Calu3 (cell line): ENCODE data around the gene CRABP2. TPM values are rescaled to one million over a fixed set of nuclear protein-coding genes. Genes with fewer than 3 reads are reported as not detected.

Source experiments
- BruUV-seq: library from RNA; stranded (reverse); fragments of 400-500 nt; replicated peaks from 2 replicates; lab custom pipeline; 2021; lab: Mats Ljungman, UMichigan
- CTCF ChIA-PET: fragments of 300-600 bp; sonication (Branson Sonifier 250); formaldehyde crosslinking; loops from one replicate; lab custom pipeline; 2022; ENCODE audit warnings: antibody characterized with exemption; lab: Charles Lee
- DNase-seq: peaks from one replicate; pipeline ENCODE4 v3.0.0; 2022
- H3K27ac Mint-ChIP-seq: one replicate; pipeline ENCODE4 v1.8.0; 2022; ENCODE audit warnings: mixed read lengths; ENCODE audit not compliant: unreplicated experiment
- H3K27me3 Mint-ChIP-seq: one replicate; pipeline ENCODE4 v1.8.0; 2022; ENCODE audit warnings: mixed read lengths; ENCODE audit not compliant: unreplicated experiment
- H3K36me3 Mint-ChIP-seq: one replicate; pipeline ENCODE4 v1.8.0; 2022; ENCODE audit warnings: mild to moderate bottlenecking, moderate library complexity, mixed read lengths; ENCODE audit not compliant: insufficient read depth, unreplicated experiment
- H3K4me1 Mint-ChIP-seq: one replicate; pipeline ENCODE4 v1.8.0; 2022; ENCODE audit warnings: mild to moderate bottlenecking, low read depth, mixed read lengths; ENCODE audit not compliant: unreplicated experiment
- H3K4me3 Mint-ChIP-seq: one replicate; pipeline ENCODE4 v1.8.0; 2022; ENCODE audit warnings: mild to moderate bottlenecking, low read depth, moderate library complexity, mixed read lengths; ENCODE audit not compliant: unreplicated experiment
- H3K9me3 Mint-ChIP-seq: one replicate; pipeline ENCODE4 v1.8.0; 2022; ENCODE audit warnings: low read depth, mixed read lengths; ENCODE audit not compliant: unreplicated experiment
- intact Hi-C: fragments of 100-400 bp; cut with micrococcal nuclease; formaldehyde crosslinking; loops from one replicate; pipeline ENCODE4 v1.10.0; 2022; ENCODE audit not compliant: unreplicated experiment
- total RNA-seq: library from RNA; stranded (reverse); gene quantifications from 2 replicates; pipeline ENCODE4 v1.2.3, GENCODE V29; 2022
- TF ChIP-seq, protein P1 (sequence below): fragments of 200-600 bp; IDR thresholded peaks from one replicate; pipeline ENCODE4 v1.8.0; 2022; ENCODE audit warnings: antibody characterized with exemption; ENCODE audit not compliant: unreplicated experiment

Gene CRABP2
- total RNA-seq, 1 experiment from 2014 or later: 17.6 TPM

DNA sequence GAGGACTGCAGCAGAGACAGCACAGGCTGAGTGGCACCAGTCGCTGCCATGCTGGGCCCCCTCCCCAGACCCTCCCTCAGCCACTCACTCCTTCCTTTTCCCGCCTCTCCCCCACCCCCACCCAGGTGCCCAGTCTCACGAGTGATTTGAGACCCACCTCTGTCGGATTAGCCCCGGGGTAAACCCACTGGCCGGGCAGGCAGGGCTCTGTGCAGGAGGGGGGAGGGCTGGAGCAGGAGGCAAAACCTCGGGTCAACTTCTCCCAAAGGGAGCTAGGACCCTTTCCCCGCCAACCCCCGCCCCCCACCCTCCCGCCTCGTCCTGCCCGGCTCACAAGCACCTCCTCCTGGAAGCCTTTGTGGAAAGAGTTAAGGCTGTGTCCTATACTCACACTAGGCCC, 39.0 kb upstream of the CRABP2 start:
- intact Hi-C loops: no loop called here
- H3K4me3 Mint-ChIP-seq: no peak overlapping the region
- H3K27me3 Mint-ChIP-seq: no peaks in the 10 kb centered on the region
- H3K36me3 Mint-ChIP-seq: peaks cover 90% of the 10 kb centered on the region
- peaks cover 71% of the 10 kb centered on the region for H3K4me1 Mint-ChIP-seq
- no TSS peak for BruUV-seq
- CTCF ChIA-PET: no interaction called here
- DNase-seq: no peak
- H3K9me3 Mint-ChIP-seq: no peaks in the 10 kb centered on the region
- peak overlapping the region; percentile 88 for H3K27ac Mint-ChIP-seq
- TF ChIP-seq, protein P1, sequence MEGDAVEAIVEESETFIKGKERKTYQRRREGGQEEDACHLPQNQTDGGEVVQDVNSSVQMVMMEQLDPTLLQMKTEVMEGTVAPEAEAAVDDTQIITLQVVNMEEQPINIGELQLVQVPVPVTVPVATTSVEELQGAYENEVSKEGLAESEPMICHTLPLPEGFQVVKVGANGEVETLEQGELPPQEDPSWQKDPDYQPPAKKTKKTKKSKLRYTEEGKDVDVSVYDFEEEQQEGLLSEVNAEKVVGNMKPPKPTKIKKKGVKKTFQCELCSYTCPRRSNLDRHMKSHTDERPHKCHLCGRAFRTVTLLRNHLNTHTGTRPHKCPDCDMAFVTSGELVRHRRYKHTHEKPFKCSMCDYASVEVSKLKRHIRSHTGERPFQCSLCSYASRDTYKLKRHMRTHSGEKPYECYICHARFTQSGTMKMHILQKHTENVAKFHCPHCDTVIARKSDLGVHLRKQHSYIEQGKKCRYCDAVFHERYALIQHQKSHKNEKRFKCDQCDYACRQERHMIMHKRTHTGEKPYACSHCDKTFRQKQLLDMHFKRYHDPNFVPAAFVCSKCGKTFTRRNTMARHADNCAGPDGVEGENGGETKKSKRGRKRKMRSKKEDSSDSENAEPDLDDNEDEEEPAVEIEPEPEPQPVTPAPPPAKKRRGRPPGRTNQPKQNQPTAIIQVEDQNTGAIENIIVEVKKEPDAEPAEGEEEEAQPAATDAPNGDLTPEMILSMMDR: no peak

DNA sequence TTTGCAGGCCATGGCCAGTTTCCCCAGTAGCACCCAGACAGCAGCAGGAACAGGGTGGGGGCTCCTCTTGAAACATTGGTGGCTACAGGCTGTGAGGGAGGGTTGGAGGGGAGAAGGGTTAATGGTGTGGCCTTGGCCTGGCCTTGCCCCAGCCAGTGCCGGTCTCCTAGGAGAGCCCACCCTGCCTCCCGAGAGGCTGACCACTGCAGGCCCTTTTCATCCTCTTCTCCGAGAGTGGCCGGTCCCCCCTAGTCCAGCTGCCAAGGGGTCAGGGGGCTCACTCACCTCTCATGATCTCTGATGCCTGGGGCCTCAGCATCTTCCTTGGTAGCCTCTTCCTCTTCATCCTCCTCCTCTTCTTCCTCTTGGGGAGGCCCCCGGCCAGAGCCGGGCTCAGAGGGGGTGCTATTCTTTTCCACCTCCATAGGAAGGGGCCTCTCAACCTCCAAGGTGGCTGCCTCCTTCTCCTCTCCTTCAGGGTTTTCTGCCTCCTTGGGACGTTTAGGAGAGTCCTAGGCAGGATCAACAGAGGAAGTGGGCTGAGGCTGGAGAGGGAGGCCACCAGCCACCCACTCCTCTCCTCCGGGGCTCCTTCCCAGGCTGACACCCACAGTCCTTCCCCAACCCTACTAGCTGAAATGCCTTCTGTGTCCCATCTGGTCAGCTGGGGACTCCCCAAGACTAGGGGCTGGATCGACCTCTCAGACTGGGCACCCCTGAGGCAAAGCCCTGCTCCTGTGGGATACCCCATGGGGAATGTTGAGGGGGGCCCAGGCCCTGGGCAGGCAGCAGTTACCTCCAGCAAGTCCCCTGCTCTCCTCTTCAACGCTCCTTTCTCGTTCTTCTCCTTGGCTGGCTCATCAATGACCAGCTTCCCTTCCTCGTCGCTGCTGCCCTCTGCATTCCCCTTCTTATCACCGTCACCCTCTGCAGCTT, 38.3 kb upstream of the CRABP2 start:
- H3K4me3 Mint-ChIP-seq: no peak overlapping the region
- H3K27ac Mint-ChIP-seq: peak overlapping the region; percentile 88
- no peaks in the 10 kb centered on the region for H3K9me3 Mint-ChIP-seq
- CTCF ChIA-PET: no interaction called here
- peaks cover 72% of the 10 kb centered on the region for H3K4me1 Mint-ChIP-seq
- DNase-seq: no peak
- TF ChIP-seq, protein P1: no peak
- H3K36me3 Mint-ChIP-seq: peaks cover 87% of the 10 kb centered on the region
- intact Hi-C loops: no loop called here
- no peaks in the 10 kb centered on the region for H3K27me3 Mint-ChIP-seq
- BruUV-seq: no TSS peak

DNA sequence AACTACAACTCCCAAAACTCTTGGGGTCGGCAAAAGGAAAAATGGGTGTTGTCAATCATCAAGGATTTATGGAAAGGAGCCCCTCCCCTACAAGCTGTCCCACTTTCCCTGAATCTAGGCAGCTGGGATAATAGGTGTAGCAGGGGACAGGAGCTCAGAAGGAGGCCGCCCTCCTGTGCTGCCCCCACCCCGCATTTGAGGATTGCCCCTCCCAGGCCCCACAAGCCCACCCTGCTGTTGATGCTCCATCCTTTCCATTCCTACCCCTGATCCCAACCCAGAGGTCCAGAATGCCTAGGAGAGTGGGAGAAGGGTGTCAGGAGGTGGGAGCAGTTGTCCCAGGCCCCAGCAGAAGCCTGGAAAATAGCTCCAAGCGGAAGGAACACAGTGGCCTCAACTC, 37.4 kb upstream of the CRABP2 start:
- H3K4me3 Mint-ChIP-seq: no peak overlapping the region
- peaks cover 87% of the 10 kb centered on the region for H3K36me3 Mint-ChIP-seq

DNA sequence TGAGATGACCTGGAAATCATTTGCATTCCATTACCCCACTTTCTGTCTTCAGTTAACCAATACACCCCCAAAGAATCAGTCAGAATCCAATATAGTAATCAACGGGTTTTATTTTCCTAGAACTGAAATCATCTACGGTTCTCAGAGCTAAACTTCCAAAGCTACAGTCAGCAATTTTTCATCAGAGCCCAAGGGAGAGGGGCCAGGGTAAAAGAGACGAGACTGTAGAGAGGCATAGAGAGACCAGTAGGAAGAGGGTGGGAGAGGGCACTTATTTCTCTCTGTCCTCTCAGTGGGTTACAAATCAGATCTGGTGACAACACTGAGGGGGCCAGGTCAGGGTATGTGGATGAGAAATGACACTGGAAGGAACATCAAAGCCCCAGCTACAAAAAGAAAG, 36.6 kb upstream of the CRABP2 start:
- peak overlapping the region; percentile 96 for H3K4me3 Mint-ChIP-seq
- peaks cover 87% of the 10 kb centered on the region for H3K36me3 Mint-ChIP-seq
- peak overlapping the region; percentile 74 for H3K27ac Mint-ChIP-seq
- H3K9me3 Mint-ChIP-seq: no peaks in the 10 kb centered on the region
- BruUV-seq: no TSS peak
- DNase-seq: no peak
- no peaks in the 10 kb centered on the region for H3K27me3 Mint-ChIP-seq
- intact Hi-C loops: no loop called here
- CTCF ChIA-PET: interaction anchor here (1.9 kb wide), 1 partner anchor 10 kb away, joined by 9 read pairs; the partner anchor contains the start of gene HDGF
- peaks cover 58% of the 10 kb centered on the region for H3K4me1 Mint-ChIP-seq
- TF ChIP-seq, protein P1: no peak

More for the DNA sequence above, 37.4 kb upstream of the CRABP2 start:
- CTCF ChIA-PET: no interaction called here
- H3K27me3 Mint-ChIP-seq: no peaks in the 10 kb centered on the region
- peak overlapping the region; percentile 88 for H3K27ac Mint-ChIP-seq
- TF ChIP-seq, protein P1: no peak
- DNase-seq: no peak
- intact Hi-C loops: no loop called here
- no peaks in the 10 kb centered on the region for H3K9me3 Mint-ChIP-seq
- H3K4me1 Mint-ChIP-seq: peaks cover 65% of the 10 kb centered on the region
- no TSS peak for BruUV-seq
